Mesenchymal stem cell (in vitro differentiated cells and primary cell): ENCODE results near the gene METTL17.

Experiments
- DNase-seq: peaks from one replicate; pipeline ENCODE4 v3.0.0-alpha.2; 2013
- H2AFZ ChIP-seq: one replicate; pipeline ENCODE4 v1.6.1; 2013; ENCODE audit warnings: low read depth, mild to moderate bottlenecking, control low read depth, inconsistent platforms, low read length, moderate library complexity
- H2AK5ac ChIP-seq: 2 replicates; pipeline ENCODE4 v1.6.1; 2013; ENCODE audit warnings: low read length, moderate library complexity, mild to moderate bottlenecking, inconsistent platforms; ENCODE audit not compliant: severe bottlenecking
- H2BK120ac ChIP-seq: one replicate; pipeline ENCODE4 v1.6.1; 2013; ENCODE audit warnings: low read depth, mild to moderate bottlenecking, inconsistent platforms, low read length, moderate library complexity
- H2BK12ac ChIP-seq, 2 experiments: one replicate each; pipeline ENCODE4 v1.6.1; 2013; ENCODE audit warnings: inconsistent platforms in 2 of 2, low read length in 2 of 2, mild to moderate bottlenecking in 2 of 2, moderate library complexity in 2 of 2, control low read depth in 1 of 2
- H2BK15ac ChIP-seq: one replicate; pipeline ENCODE4 v1.6.1; 2013; ENCODE audit warnings: mild to moderate bottlenecking, low read depth, inconsistent platforms; ENCODE audit not compliant: poor library complexity, severe bottlenecking
- H2BK5ac ChIP-seq: 2 replicates; pipeline ENCODE4 v1.6.1; 2013; ENCODE audit warnings: low read depth, mild to moderate bottlenecking, low read length, control low read depth, inconsistent platforms; ENCODE audit not compliant: poor library complexity, severe bottlenecking
- H3K14ac ChIP-seq, 2 experiments: one replicate each; pipeline ENCODE4 v1.6.1; 2013; ENCODE audit warnings: inconsistent platforms in 2 of 2, low read length in 2 of 2, control low read depth in 1 of 2, mild to moderate bottlenecking in 1 of 2, moderate library complexity in 1 of 2
- H3K18ac ChIP-seq, 2 experiments: one replicate each; pipeline ENCODE4 v1.6.1; 2013; ENCODE audit warnings: inconsistent platforms in 2 of 2, low read length in 2 of 2, control low read depth in 1 of 2, low read depth in 1 of 2, mild to moderate bottlenecking in 1 of 2
- H3K23ac ChIP-seq, 2 experiments: one replicate each; pipeline ENCODE4 v1.6.1; 2013; ENCODE audit warnings: inconsistent platforms in 2 of 2, low read length in 2 of 2, mild to moderate bottlenecking in 2 of 2, moderate library complexity in 2 of 2, control low read depth in 1 of 2
- H3K27ac ChIP-seq: 2 replicates; pipeline ENCODE4 v1.5.1; 2013; ENCODE audit warnings: mild to moderate bottlenecking, moderate library complexity, low read length, control low read depth, inconsistent platforms; ENCODE audit not compliant: poor library complexity, severe bottlenecking
- H3K27me3 ChIP-seq, 2 experiments: 2 replicates each; pipeline versions ENCODE4 v1.6.1 to v1.7.0; 2013; ENCODE audit warnings: low read length in 2 of 2, mild to moderate bottlenecking in 2 of 2, moderate library complexity in 2 of 2, control low read depth in 1 of 2, inconsistent platforms in 1 of 2; ENCODE audit not compliant: control insufficient read depth in 1 of 2, insufficient read depth in 1 of 2
- H3K36me3 ChIP-seq, 2 experiments: 2 replicates each; pipeline versions ENCODE4 v1.6.1 to v1.7.0; 2013; ENCODE audit warnings: low read length in 2 of 2, control low read depth in 1 of 2, inconsistent platforms in 1 of 2, low read depth in 1 of 2, mild to moderate bottlenecking in 1 of 2; ENCODE audit not compliant: insufficient read depth in 2 of 2, control insufficient read depth in 1 of 2
- H3K4ac ChIP-seq, 2 experiments: one replicate each; pipeline ENCODE4 v1.6.1; 2013; ENCODE audit warnings: inconsistent platforms in 2 of 2, low read length in 2 of 2, mild to moderate bottlenecking in 2 of 2, moderate library complexity in 2 of 2, control low read depth in 1 of 2, low read depth in 1 of 2
- H3K4me1 ChIP-seq: 2 replicates; pipeline ENCODE4 v1.6.1; 2013; ENCODE audit warnings: low read depth, low read length, control low read depth; ENCODE audit not compliant: control insufficient read depth, insufficient read depth
- H3K4me2 ChIP-seq: 2 replicates; pipeline ENCODE4 v1.6.1; 2013; ENCODE audit warnings: low read length, mild to moderate bottlenecking, inconsistent platforms; ENCODE audit not compliant: poor library complexity, severe bottlenecking
- H3K4me3 ChIP-seq, 2 experiments: 2 replicates each; pipeline versions ENCODE4 v1.5.1 to v1.7.0; 2013; ENCODE audit warnings: low read length in 2 of 2, mild to moderate bottlenecking in 2 of 2, control low read depth in 1 of 2, low read depth in 1 of 2; ENCODE audit not compliant: insufficient read depth in 1 of 2
- H3K79me1 ChIP-seq: replicated peaks from 2 replicates; pipeline ENCODE4 v1.6.1; 2013; ENCODE audit warnings: mild to moderate bottlenecking, control low read depth, low read length, inconsistent platforms; ENCODE audit not compliant: poor library complexity, severe bottlenecking
- H3K9ac ChIP-seq: 2 replicates; pipeline ENCODE4 v1.7.0; 2013; ENCODE audit warnings: mild to moderate bottlenecking, low read length, moderate library complexity
- H3K9me3 ChIP-seq: 2 replicates; pipeline ENCODE4 v1.7.0; 2013; ENCODE audit warnings: mild to moderate bottlenecking, low read length; ENCODE audit not compliant: control insufficient read depth
- H4K8ac ChIP-seq: one replicate; pipeline ENCODE4 v1.6.1; 2013; ENCODE audit warnings: inconsistent platforms, mild to moderate bottlenecking, low read length, moderate library complexity
- H4K91ac ChIP-seq: one replicate; pipeline ENCODE4 v1.6.1; 2013; ENCODE audit warnings: mild to moderate bottlenecking, low read length, inconsistent platforms
- WGBS: methylation state at CpG from one replicate; pipeline ENCODE4 v1.1.7; 2013; ENCODE audit warnings: mixed read lengths; 5-methylcytosine and 5-hydroxymethylcytosine counted together

The METTL17 gene

DNA sequence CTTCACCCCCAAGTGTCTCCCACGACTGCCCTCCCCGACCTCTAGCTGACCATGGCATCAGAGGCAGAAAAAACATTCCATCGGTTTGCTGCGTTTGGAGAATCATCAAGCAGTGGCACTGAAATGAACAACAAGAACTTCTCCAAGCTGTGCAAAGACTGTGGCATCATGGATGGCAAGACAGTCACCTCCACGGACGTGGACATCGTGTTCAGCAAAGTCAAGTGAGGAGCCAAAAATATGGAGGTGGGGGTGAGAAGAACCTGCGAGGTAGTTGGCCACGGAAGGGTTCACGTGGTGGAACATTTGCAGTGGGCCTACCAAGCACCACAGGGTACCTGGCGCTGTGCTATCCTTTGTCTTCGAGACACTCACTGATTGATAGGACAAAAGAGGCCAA is 40.8 kb downstream of the METTL17 start:
- Histone ChIP-seq H2AFZ (no peak overlapping the region), H2AK5ac (no peak overlapping the region), H3K4ac (no peak overlapping the region), H3K9ac (no peak overlapping the region), H3K4me1 (peaks cover 5% of the 10 kb centered on the region), H2BK120ac (no peak overlapping the region), H2BK15ac (no peak overlapping the region), H4K91ac (no peak overlapping the region), H2BK5ac (no peak overlapping the region), H3K4me2 (no peak overlapping the region), H3K36me3 (no peaks in the 10 kb centered on the region), H3K79me1 (no peaks in the 10 kb centered on the region), H3K27ac (no peak overlapping the region), H2BK12ac (no peak overlapping the region), H3K14ac (no peak overlapping the region), H3K23ac (no peak overlapping the region), H3K27me3 (peaks cover 45 to 62% of the 10 kb centered on the region in 2 experiments), H3K4me3 (no peak overlapping the region), H3K18ac (no peak overlapping the region), H3K9me3 (no peaks in the 10 kb centered on the region), H4K8ac (no peak overlapping the region)
- DNase-seq, result no peak
- 85% methylated on average over 12 of the region's 12 CpGs for WGBS

DNA sequence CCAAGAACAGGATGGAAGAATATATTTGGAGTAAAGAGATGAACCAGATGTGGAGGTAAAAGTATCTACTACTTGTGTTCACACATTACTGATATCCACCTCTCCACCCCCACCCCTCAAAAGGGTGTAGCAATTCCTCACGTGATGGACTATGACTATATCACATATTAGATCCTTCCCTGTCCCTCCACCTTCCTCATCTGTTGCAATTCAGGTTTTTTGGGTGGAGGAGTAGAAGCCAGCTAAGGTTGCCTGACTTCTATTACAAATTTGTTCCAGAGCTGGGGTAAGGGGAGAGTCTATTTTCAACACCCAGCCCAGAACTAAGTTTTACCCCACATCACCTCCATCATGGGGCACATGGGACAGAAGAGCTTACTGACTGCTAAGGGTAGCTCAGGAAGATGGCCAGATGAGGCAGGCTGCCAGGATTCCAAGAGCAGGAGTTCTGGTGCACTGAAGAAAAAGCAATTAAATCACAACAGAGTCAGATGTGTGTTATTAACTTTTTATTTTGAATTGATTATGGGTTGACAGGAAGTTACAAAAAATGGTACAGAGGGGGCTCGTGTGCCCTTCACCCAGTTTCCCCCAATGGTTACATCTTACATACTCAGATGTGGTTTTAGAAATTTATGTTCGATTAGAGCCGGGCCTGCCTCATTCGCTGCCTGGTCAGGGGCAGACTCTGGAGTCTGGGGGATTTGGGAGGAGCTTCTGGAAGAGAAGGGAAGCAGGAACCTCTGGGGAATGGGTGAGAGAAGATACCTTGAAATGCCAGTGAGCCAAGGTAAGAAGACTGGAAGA is 42.7 kb downstream of the METTL17 start:
- Histone ChIP-seq H2BK5ac (no peak overlapping the region), H2BK120ac (no peak overlapping the region), H3K23ac (no peak overlapping the region), H3K4me1 (no peaks in the 10 kb centered on the region), H4K8ac (no peak overlapping the region), H3K4me3 (no peak overlapping the region), H2BK12ac (no peak overlapping the region), H3K36me3 (no peaks in the 10 kb centered on the region), H3K14ac (no peak overlapping the region), H3K27ac (no peak overlapping the region), H3K4ac (no peak overlapping the region), H3K9me3 (no peaks in the 10 kb centered on the region), H2BK15ac (no peak overlapping the region), H4K91ac (no peak overlapping the region), H3K27me3 (peaks cover 36 to 62% of the 10 kb centered on the region in 2 experiments), H3K9ac (no peak overlapping the region), H3K4me2 (no peak overlapping the region), H3K79me1 (no peaks in the 10 kb centered on the region), H2AFZ (no peak overlapping the region), H3K18ac (no peak overlapping the region), H2AK5ac (no peak overlapping the region)
- WGBS, result 56% methylated on average over 5 of the region's 5 CpGs
- no peak for DNase-seq

DNA sequence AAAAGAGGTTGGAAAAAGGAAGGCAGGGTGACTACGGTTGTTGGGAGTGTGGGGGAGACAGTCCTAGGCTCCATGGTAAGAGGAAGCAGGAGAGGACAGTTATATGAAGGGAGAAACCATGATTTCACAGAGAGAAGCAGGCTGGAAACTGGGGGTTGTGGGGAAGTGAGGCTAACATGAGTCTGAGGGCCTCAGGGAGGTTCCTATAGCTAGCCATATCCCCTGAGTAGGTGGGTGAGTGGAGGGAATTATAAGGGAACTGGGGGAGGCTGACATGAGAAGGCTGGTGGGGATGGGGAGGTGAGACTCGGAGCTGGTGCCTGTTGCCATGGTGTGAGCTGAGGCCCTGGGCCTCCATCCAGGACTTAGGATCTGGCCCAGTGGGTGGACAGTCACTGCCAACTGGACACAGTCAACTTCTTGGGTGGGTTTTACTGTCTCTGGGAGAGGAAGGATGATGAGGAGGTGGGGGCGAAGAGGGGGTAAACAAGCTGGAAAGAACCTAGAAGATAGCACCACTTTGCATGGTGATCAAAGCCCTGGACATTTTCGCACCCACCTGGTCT is 43.4 kb downstream of the METTL17 start:
- no peak overlapping the region for H3K4me2 ChIP-seq
- H2AK5ac ChIP-seq, result no peak overlapping the region
- no peak overlapping the region for H2BK12ac ChIP-seq
- WGBS, result 91% methylated on average over 4 of the region's 4 CpGs
- H3K4ac ChIP-seq, result no peak overlapping the region
- no peak overlapping the region for H2BK15ac ChIP-seq
- H4K91ac ChIP-seq, result no peak overlapping the region
- H3K4me1 ChIP-seq, result no peaks in the 10 kb centered on the region
- DNase-seq, result no peak
- no peak overlapping the region for H4K8ac ChIP-seq
- H3K14ac ChIP-seq, result no peak overlapping the region
- no peak overlapping the region for H2BK120ac ChIP-seq
- H2AFZ ChIP-seq, result no peak overlapping the region
- no peak overlapping the region for H3K18ac ChIP-seq
- H3K9me3 ChIP-seq, result no peaks in the 10 kb centered on the region
- H3K79me1 ChIP-seq, result no peaks in the 10 kb centered on the region
- H2BK5ac ChIP-seq, result no peak overlapping the region
- peaks cover 36 to 62% of the 10 kb centered on the region in 2 experiments for H3K27me3 ChIP-seq
- no peaks in the 10 kb centered on the region for H3K36me3 ChIP-seq
- H3K4me3 ChIP-seq, result no peak overlapping the region
- H3K23ac ChIP-seq, result no peak overlapping the region
- no peak overlapping the region for H3K27ac ChIP-seq
- no peak overlapping the region for H3K9ac ChIP-seq

DNA sequence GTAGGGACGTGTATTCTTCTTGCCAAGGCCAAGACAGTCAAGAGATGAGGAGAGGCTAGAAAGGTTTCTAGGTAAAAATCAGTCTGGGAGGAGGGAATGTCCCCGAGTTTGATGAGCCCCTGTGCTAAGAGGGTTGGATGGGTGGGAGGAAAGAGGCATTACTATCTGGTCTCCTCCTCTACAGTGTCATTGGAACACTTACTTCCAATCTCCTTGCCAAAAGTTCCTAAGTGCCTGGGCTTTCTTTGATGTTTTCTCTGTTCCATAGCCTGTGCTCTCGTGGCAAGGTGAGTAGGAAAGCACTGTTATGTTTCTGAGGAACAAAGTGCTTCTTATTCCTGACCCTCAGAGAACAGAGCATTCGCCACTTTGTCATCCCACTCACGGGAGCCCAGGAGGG is 44.9 kb downstream of the METTL17 start, which contains the start of gene RNASE13:
TSS of gene RNASE13 (minus strand) at position 101 of the 400 bp plus-strand sequence. CDS start 519 bp downstream, outside the sequence.
- no peak for DNase-seq
- Histone ChIP-seq H4K8ac (no peak within 1 kb of the TSS), H2BK12ac (no peak within 1 kb of the TSS), H2BK120ac (no peak within 1 kb of the TSS), H3K36me3 (no peaks in the 10 kb centered on the region), H2BK5ac (no peak within 1 kb of the TSS), H3K27me3 (peaks cover 32 to 60% of the 10 kb centered on the region in 2 experiments), H3K4me1 (peaks cover 2% of the 10 kb centered on the region), H3K9ac (no peak within 1 kb of the TSS), H3K14ac (no peak within 1 kb of the TSS), H2AK5ac (no peak within 1 kb of the TSS), H3K4me3 (no peak within 1 kb of the TSS), H3K4me2 (no peak within 1 kb of the TSS), H2BK15ac (no peak within 1 kb of the TSS), H4K91ac (no peak within 1 kb of the TSS), H3K23ac (no peak within 1 kb of the TSS), H3K9me3 (no peaks in the 10 kb centered on the region), H3K4ac (no peak within 1 kb of the TSS), H3K79me1 (no peaks in the 10 kb centered on the region), H3K27ac (no peak within 1 kb of the TSS), H2AFZ (no peak within 1 kb of the TSS), H3K18ac (no peak within 1 kb of the TSS)
- 65% methylated on average over 4 of the region's 5 CpGs for WGBS
